GM12878 (cell line): ENCODE results near the gene KDM8. TPM values are rescaled to one million over a fixed set of nuclear protein-coding genes. Genes with fewer than 3 reads are reported as not detected.
"Not testable (repeated sequence)": the region's sequence is repeated elsewhere in the genome, so short reads cannot be mapped to it uniquely, and the experiment has no call there.

Experiments used
- ATAC-seq: fragments of 200-7000 bp; cut with Tn5 transposase; 3 replicates; pipeline ENCODE4 v1.9.1; 2020; ENCODE audit warnings: mild to moderate bottlenecking, moderate library complexity
- BruUV-seq: library from RNA; stranded (reverse); fragments of 400-500 nt; replicated peaks from 2 replicates; lab custom pipeline; 2021; lab: Mats Ljungman, UMichigan
- CTCF ChIA-PET: fragments of 300-600 bp; sonication (Branson Sonifier 250); formaldehyde crosslinking; extraction: SDS; loops from one replicate; lab custom pipeline; 2021; ENCODE audit warnings: inconsistent platforms; lab: Yijun Ruan, JAX
- POLR2A ChIA-PET: fragments of 350-600 bp; formaldehyde crosslinking; extraction: SDS; loops from one replicate; lab custom pipeline; 2021; ENCODE audit warnings: inconsistent platforms; lab: Charles Lee
- RAD21 ChIA-PET: fragments of 300-600 bp; sonication (Branson Sonifier 250); formaldehyde crosslinking; loops from one replicate; lab custom pipeline; 2023; ENCODE audit warnings: antibody characterized with exemption; ENCODE audit not compliant: unreplicated experiment; lab: Charles Lee
- SMC1A ChIA-PET: fragments of 300-600 bp; sonication (Branson Sonifier 250); formaldehyde crosslinking; loops from one replicate; lab custom pipeline; 2023; ENCODE audit not compliant: unreplicated experiment, uncharacterized antibody; lab: Charles Lee
- DNase-seq: peaks from one replicate; pipeline ENCODE4 v3.0.0-alpha.2; 2011; ENCODE audit warnings: low read depth, low spot score
- FAIRE-seq: peaks from 3 replicates; lab custom pipeline; 2011; peaks lifted over from hg19 to GRCh38; lab: Jason Lieb, UNC
- H2AFZ ChIP-seq: 2 replicates; pipeline ENCODE4 v1.6.0; 2011; ENCODE audit warnings: low read depth, low read length, control low read depth; ENCODE audit not compliant: control insufficient read depth
- H3K27ac ChIP-seq: 2 replicates; pipeline ENCODE4 v1.5.1; 2011; ENCODE audit warnings: control low read depth; ENCODE audit not compliant: control insufficient read depth, insufficient read depth
- H3K27me3 ChIP-seq, 2 experiments: replicated peaks in 1 of 2; 2 replicates each; pipeline versions ENCODE4 v1.6.0 to v1.6.1; 2011; ENCODE audit warnings: low read length in 1 of 2; ENCODE audit not compliant: control insufficient read depth in 2 of 2, insufficient read depth in 2 of 2
- H3K36me3 ChIP-seq, 2 experiments: 2 replicates each; pipeline ENCODE4 v1.5.1; 2011; ENCODE audit warnings: low read length in 1 of 2; ENCODE audit not compliant: control insufficient read depth in 2 of 2, insufficient read depth in 2 of 2
- H3K4me1 ChIP-seq: 2 replicates; pipeline ENCODE4 v1.6.1; 2011; ENCODE audit warnings: mild to moderate bottlenecking, low read length, moderate library complexity, mixed read lengths; ENCODE audit not compliant: control insufficient read depth, insufficient read depth
- H3K4me2 ChIP-seq: 2 replicates; pipeline ENCODE4 v1.6.0; 2011; ENCODE audit warnings: control low read depth; ENCODE audit not compliant: control insufficient read depth, insufficient read depth
- H3K4me3 ChIP-seq: fragments of 200-600 bp; sonication (generic); 2 replicates; pipeline ENCODE4 v1.5.1; 2016
- H3K79me2 ChIP-seq: 2 replicates; pipeline ENCODE4 v1.6.0; 2011; ENCODE audit warnings: low read length; ENCODE audit not compliant: control insufficient read depth, insufficient read depth
- H3K9ac ChIP-seq: 2 replicates; pipeline ENCODE4 v1.8.0; 2011; ENCODE audit warnings: low read length, control low read depth, mixed read lengths; ENCODE audit not compliant: control insufficient read depth, insufficient read depth
- H3K9me3 ChIP-seq: replicated peaks from 3 replicates; pipeline ENCODE4 v1.5.1; 2011; ENCODE audit warnings: mild to moderate bottlenecking, low read length; ENCODE audit not compliant: control insufficient read depth, insufficient read depth
- H4K20me1 ChIP-seq: 2 replicates; pipeline ENCODE4 v1.6.0; 2011; ENCODE audit not compliant: control insufficient read depth, insufficient read depth
- BHLHE40 ChIP-seq, 2 experiments: fragments of 450-650 bp in 1 of 2; IDR thresholded peaks; 2 replicates each; pipeline ENCODE4 v1.6.1; 2011 to 2017; ENCODE audit warnings: low read depth in 2 of 2, borderline replicate concordance in 1 of 2, improper control_type of control experiment in 1 of 2, low read length in 1 of 2, mild to moderate bottlenecking in 1 of 2
- CBFB ChIP-seq: IDR thresholded peaks from 2 replicates; pipeline ENCODE4 v1.6.1; 2016; ENCODE audit warnings: antibody characterized with exemption, low read depth
- CHD2 ChIP-seq: IDR thresholded peaks from 2 replicates; pipeline ENCODE4 v1.6.1; 2011; ENCODE audit warnings: low read depth, low read length, improper control_type of control experiment, borderline replicate concordance
- SREBF1 ChIP-seq: IDR thresholded peaks from 2 replicates; pipeline ENCODE4 v1.6.1; 2012; ENCODE audit warnings: mild to moderate bottlenecking, low read length
- TARDBP ChIP-seq: IDR thresholded peaks from 2 replicates; pipeline ENCODE4 v1.6.1; 2016; ENCODE audit warnings: borderline replicate concordance
- WGBS: methylation state at CpG from one replicate; pipeline ENCODE4 v1.1.6; 2016; ENCODE audit warnings: low lambda C conversion rate; ENCODE audit not compliant: insufficient replicate concordance, insufficient coverage; ENCODE audit errors: missing lambda C conversion rate; 5-methylcytosine and 5-hydroxymethylcytosine counted together
- in situ Hi-C: fragments of 300-500 bp; cut with MboI; formaldehyde crosslinking; loops from 9 replicates; pipeline ENCODE4 v1.14.3; 2018; ENCODE audit warnings: mixed read lengths
- intact Hi-C: fragments of 100-400 bp; cut with micrococcal nuclease; formaldehyde crosslinking; loops from one replicate; pipeline ENCODE4 v1.14.2; 2022; ENCODE audit not compliant: unreplicated experiment
- polyA plus RNA-seq, 11 experiments: library from polyadenylated mRNA; depleted of rRNA in 4 of 11; unstranded in 6 of 11; stranded (reverse) in 5 of 11; fragments of >200 nt; fragmentation: Nextera tagmentation in 4 of 11; fragmentation: Illumina TruSeq in 1 of 11; extraction: Ambion mirVana in 4 of 11; extraction: Trizol in 1 of 11; gene quantifications; 1 replicate in 1 of 11; 2 replicates in 10 of 11; pipeline versions ENCODE4 v1.2.1 to v1.2.3, GENCODE V29; 2011 to 2016; ENCODE audit warnings: inconsistent platforms in 2 of 11, missing spikeins in 2 of 11, low read depth in 1 of 11
- total RNA-seq, 4 experiments: library from RNA; depleted of rRNA in 3 of 4; stranded (reverse); fragments of >200 nt in 3 of 4; fragmentation: Illumina TruSeq in 1 of 4; extraction: Trizol in 1 of 4; gene quantifications; 2 replicates each; pipeline versions ENCODE4 v1.2.1 to v1.2.3, GENCODE V29; 2013 to 2021
- TF ChIP-seq, protein P1 (sequence below): fragments of 450-650 bp; formaldehyde crosslinking; IDR thresholded peaks from 2 replicates; pipeline ENCODE4 v1.5.0; 2022; ENCODE audit warnings: mild to moderate bottlenecking, missing genetic modification characterization
- TF ChIP-seq, protein P2 (sequence below): fragments of 450-650 bp; IDR thresholded peaks from 2 replicates; pipeline ENCODE4 v1.6.1; 2016; ENCODE audit warnings: mild to moderate bottlenecking

KDM8 gene
- total and polyA plus RNA-seq, 10 of the 15 experiments (the other 5 are each of a cell fraction or from before 2014, with no cell fraction given): 0.79 to 8.9 (median 5.8) TPM

DNA sequence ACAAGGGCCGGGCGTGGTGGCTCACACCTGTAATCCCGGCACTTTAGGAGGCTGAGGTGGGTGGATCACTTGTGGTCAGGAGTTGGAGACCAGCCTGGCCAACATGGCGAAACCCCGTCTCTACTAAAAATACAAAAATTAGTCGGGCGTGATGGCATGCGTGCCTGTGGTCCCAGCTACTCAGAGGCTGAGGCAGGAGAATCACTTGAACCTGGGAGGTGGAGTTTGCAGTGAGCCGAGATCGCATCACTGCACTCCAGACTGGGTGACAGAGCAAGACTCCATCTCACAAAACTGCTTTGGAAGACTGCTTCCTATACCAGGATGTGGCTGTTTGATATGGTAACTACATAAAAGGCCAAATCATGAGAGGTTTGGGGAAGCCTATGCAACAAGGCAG lies 3.8 kb downstream of the KDM8 start:
- POLR2A ChIA-PET, H4K20me1 ChIP-seq, intact Hi-C loops, BruUV-seq, H3K4me2 ChIP-seq, H3K36me3 ChIP-seq, H3K27ac ChIP-seq, H3K79me2 ChIP-seq, DNase-seq, H3K4me3 ChIP-seq, RAD21 ChIA-PET, H2AFZ ChIP-seq, H3K27me3 ChIP-seq, H3K9me3 ChIP-seq, in situ Hi-C loops, H3K9ac ChIP-seq, ATAC-seq, CTCF ChIA-PET, FAIRE-seq: not testable (repeated sequence)
- peaks cover 12% of the 10 kb centered on the region for H3K4me1 ChIP-seq
- peak in 1 of 2 experiments; percentile 37; a peak in 1 of 4 replicates for TF ChIP-seq BHLHE40 (IDR thresholded peaks at IDR 0.05; ENCODE audit: borderline replicate concordance in 1 of 2, low read depth in 2 of 2, low read length in 1 of 2)
- SMC1A ChIA-PET: interaction anchor here (0.9 to 1.0 kb wide), 2 partner anchors 13 to 26 kb away, joined by 3 read pairs; no protein-coding TSS in a partner anchor
- 93% methylated on average over 10 of the region's 10 CpGs for WGBS

DNA sequence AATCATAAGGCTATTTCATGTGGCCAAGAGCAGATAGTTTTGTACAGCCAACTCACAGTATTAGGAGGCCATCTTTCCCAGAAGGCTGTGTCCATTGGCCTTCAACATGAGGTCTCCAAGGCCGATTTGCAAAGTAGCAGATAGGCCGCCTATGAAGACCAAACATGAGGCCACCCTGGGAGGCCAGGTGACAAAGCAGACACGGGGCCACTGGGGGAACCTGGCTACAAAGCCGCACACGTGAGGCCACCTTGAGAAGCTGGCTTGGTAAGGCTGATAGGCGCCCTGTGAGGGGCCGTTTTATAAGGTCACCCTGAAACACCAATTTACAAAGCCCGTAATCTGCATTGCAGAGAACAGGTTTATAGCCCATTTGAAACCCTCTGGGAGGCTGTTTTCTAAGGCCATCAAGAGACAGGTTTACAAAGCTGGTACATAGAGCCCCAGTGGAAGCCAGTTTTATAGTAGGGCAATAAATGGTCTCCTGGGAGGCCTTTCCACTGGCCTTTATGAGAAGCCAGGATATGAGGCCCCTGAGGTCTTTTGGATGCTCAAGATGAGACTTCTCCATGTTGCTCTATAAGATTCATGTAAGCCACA lies 4.9 kb downstream of the KDM8 start:
- H3K4me2 ChIP-seq: no peak overlapping the region
- H3K27me3 ChIP-seq: no peaks in the 10 kb centered on the region
- H3K4me1 ChIP-seq: peaks cover 9% of the 10 kb centered on the region
- no peak for DNase-seq
- ChIA-PET RAD21 (interaction anchor here (1.1 kb wide), 1 partner anchor 160 kb away, joined by 3 read pairs; no protein-coding TSS in a partner anchor), POLR2A (no interaction called here), CTCF (interaction anchor here (0.6 to 1.6 kb wide), 5 partner anchors 24 to 200 kb away, joined by 3 to 11 read pairs (median 3); no protein-coding TSS in a partner anchor), SMC1A (interaction anchor here (1.0 to 2.5 kb wide), 3 partner anchors 14 to 160 kb away, joined by 3 to 9 read pairs (median 3); no protein-coding TSS in a partner anchor)
- H3K27ac ChIP-seq: no peak overlapping the region
- BruUV-seq: no TSS peak
- H2AFZ ChIP-seq: no peak overlapping the region
- no peak overlapping the region for H3K9ac ChIP-seq
- no peak for FAIRE-seq
- peaks cover 0 to 5% of the 10 kb centered on the region in 2 experiments; a peak in 2 of 4 replicates for H3K36me3 ChIP-seq
- H4K20me1 ChIP-seq: no peaks in the 10 kb centered on the region
- intact Hi-C loops: no loop called here
- WGBS: 92% methylated on average over 8 of the region's 8 CpGs
- H3K4me3 ChIP-seq: no peak overlapping the region
- in situ Hi-C loops: no loop called here
- no peak for ATAC-seq
- TF ChIP-seq CHD2 (no peak), SREBF1 (no peak), TARDBP (no peak), CBFB (no peak)
- TF ChIP-seq, protein P1, sequence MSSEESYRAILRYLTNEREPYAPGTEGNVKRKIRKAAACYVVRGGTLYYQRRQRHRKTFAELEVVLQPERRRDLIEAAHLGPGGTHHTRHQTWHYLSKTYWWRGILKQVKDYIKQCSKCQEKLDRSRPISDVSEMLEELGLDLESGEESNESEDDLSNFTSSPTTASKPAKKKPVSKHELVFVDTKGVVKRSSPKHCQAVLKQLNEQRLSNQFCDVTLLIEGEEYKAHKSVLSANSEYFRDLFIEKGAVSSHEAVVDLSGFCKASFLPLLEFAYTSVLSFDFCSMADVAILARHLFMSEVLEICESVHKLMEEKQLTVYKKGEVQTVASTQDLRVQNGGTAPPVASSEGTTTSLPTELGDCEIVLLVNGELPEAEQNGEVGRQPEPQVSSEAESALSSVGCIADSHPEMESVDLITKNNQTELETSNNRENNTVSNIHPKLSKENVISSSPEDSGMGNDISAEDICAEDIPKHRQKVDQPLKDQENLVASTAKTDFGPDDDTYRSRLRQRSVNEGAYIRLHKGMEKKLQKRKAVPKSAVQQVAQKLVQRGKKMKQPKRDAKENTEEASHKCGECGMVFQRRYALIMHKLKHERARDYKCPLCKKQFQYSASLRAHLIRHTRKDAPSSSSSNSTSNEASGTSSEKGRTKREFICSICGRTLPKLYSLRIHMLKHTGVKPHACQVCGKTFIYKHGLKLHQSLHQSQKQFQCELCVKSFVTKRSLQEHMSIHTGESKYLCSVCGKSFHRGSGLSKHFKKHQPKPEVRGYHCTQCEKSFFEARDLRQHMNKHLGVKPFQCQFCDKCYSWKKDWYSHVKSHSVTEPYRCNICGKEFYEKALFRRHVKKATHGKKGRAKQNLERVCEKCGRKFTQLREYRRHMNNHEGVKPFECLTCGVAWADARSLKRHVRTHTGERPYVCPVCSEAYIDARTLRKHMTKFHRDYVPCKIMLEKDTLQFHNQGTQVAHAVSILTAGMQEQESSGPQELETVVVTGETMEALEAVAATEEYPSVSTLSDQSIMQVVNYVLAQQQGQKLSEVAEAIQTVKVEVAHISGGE (CRISPR knock-in tag): no peak
- TF ChIP-seq, protein P2, sequence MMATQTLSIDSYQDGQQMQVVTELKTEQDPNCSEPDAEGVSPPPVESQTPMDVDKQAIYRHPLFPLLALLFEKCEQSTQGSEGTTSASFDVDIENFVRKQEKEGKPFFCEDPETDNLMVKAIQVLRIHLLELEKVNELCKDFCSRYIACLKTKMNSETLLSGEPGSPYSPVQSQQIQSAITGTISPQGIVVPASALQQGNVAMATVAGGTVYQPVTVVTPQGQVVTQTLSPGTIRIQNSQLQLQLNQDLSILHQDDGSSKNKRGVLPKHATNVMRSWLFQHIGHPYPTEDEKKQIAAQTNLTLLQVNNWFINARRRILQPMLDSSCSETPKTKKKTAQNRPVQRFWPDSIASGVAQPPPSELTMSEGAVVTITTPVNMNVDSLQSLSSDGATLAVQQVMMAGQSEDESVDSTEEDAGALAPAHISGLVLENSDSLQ: no peak
- peaks cover 8% of the 10 kb centered on the region for H3K79me2 ChIP-seq
- no peaks in the 10 kb centered on the region for H3K9me3 ChIP-seq
